ENCODE results near the gene PNPLA7. TPM values are rescaled to one million over a fixed set of nuclear protein-coding genes. Genes with fewer than 3 reads are reported as not detected.

PNPLA7 gene
- total RNA-seq, 4 donors from 2014 or later, result 24.1 to 44.3 (median 28.2) TPM

GRCh38 chr9:137416563-137417151, 133.5 kb downstream of the PNPLA7 start:
- TF ChIP-seq CTCF (IDR thresholded peaks at IDR 0.05) (no peak), POLR2A (IDR thresholded peaks at IDR 0.05) (no peak)
- WGBS, 2 donors, result 96% methylated on average over 24 to 45 of the region's 45 CpGs
- no peak for DNase-seq (ENCODE audit: low spot score in 2 of 2)
- intact Hi-C loops (cut with DNase I; ENCODE audit: low total_unique reads), result no loop called here
- no peak overlapping the region for H3K4me3 ChIP-seq (ENCODE audit: low read depth, poor library complexity, severe bottlenecking)

- WGBS, 2 donors, result 91 to 93% methylated on average over 18 to 23 of the region's 23 CpGs
- intact Hi-C loops (cut with DNase I; ENCODE audit: low total_unique reads), result no loop called here
- TF ChIP-seq CTCF (IDR thresholded peaks at IDR 0.05), result no peak
- no peak for TF ChIP-seq POLR2A (IDR thresholded peaks at IDR 0.05)
- no peak for DNase-seq (ENCODE audit: low spot score in 2 of 2)
- H3K4me3 ChIP-seq (ENCODE audit: low read depth, poor library complexity, severe bottlenecking), result no peak overlapping the region
Observed at GRCh38 chr9:137416006-137416562, 134.1 kb downstream of the PNPLA7 start.

- WGBS, 2 donors, result 88 to 93% methylated on average over 5 of the region's 5 CpGs
- intact Hi-C loops (cut with DNase I; ENCODE audit: low total_unique reads), result no loop called here
- no peak for DNase-seq (ENCODE audit: low spot score in 2 of 2)
- no peak overlapping the region for H3K4me3 ChIP-seq (ENCODE audit: low read depth, poor library complexity, severe bottlenecking)
- TF ChIP-seq CTCF (IDR thresholded peaks at IDR 0.05), result no peak
- no peak for TF ChIP-seq POLR2A (IDR thresholded peaks at IDR 0.05)
Observed at GRCh38 chr9:137415451-137415850, 134.8 kb downstream of the PNPLA7 start.

GRCh38 chr9:137412431-137412830, 137.8 kb downstream of the PNPLA7 start:
- H3K4me3 ChIP-seq (ENCODE audit: low read depth, poor library complexity, severe bottlenecking), result no peak overlapping the region
- intact Hi-C loops (cut with DNase I; ENCODE audit: low total_unique reads), result no loop called here
- no peak for DNase-seq (ENCODE audit: low spot score in 2 of 2)
- no peak for TF ChIP-seq POLR2A (IDR thresholded peaks at IDR 0.05)
- TF ChIP-seq CTCF (IDR thresholded peaks at IDR 0.05), result no peak
- WGBS, 2 donors, result 79 to 81% methylated on average over 10 of the region's 10 CpGs

- DNase-seq (ENCODE audit: low spot score in 2 of 2), result peak; percentile 59 to 95
- intact Hi-C loops (cut with DNase I; ENCODE audit: low total_unique reads), result no loop called here
- TF ChIP-seq CTCF (IDR thresholded peaks at IDR 0.05) (no peak), POLR2A (IDR thresholded peaks at IDR 0.05) (no peak)
- H3K4me3 ChIP-seq (ENCODE audit: low read depth, poor library complexity, severe bottlenecking), result no peak overlapping the region
- WGBS, 2 donors, result 37 to 56% methylated on average over 18 to 28 of the region's 30 CpGs
Observed at GRCh38 chr9:137411645-137412380, 138.4 kb downstream of the PNPLA7 start.

All from lower leg skin (tissue), 4 donors.